OCI-LY1 (cell line): Measurements from ENCODE around the gene LRFN4.

Experiments
- H2AFZ ChIP-seq: fragments of 200-600 bp; sonication (generic), shearing (Covaris generic); 2 replicates; pipeline ENCODE4 v1.6.0; 2014; ENCODE audit warnings: antibody characterized with exemption, mild to moderate bottlenecking, low read length
- H3F3A ChIP-seq: fragments of 200-600 bp; sonication (generic), shearing (Covaris generic); 2 replicates; pipeline ENCODE4 v1.6.0; 2014; ENCODE audit warnings: mild to moderate bottlenecking, antibody characterized with exemption, low read length, moderate library complexity; ENCODE audit not compliant: insufficient read depth
- H3K27ac ChIP-seq: fragments of 200-600 bp; sonication (generic); 2 replicates; pipeline ENCODE4 v1.5.1; 2014; ENCODE audit warnings: low read length, mixed run types, mild to moderate bottlenecking, low read depth; ENCODE audit not compliant: poor library complexity, severe bottlenecking
- H3K27me3 ChIP-seq: fragments of 200-600 bp; sonication (generic); 2 replicates; pipeline ENCODE4 v1.6.0; 2014; ENCODE audit warnings: antibody characterized with exemption, mild to moderate bottlenecking, low read length, moderate library complexity; ENCODE audit not compliant: insufficient read depth
- H3K36me3 ChIP-seq: fragments of 200-600 bp; sonication (generic); 2 replicates; pipeline ENCODE4 v1.6.1; 2014; ENCODE audit warnings: mild to moderate bottlenecking, antibody characterized with exemption, low read length, moderate library complexity, mixed read lengths; ENCODE audit not compliant: insufficient read depth
- H3K4me1 ChIP-seq: fragments of 200-600 bp; sonication (generic); 2 replicates; pipeline ENCODE4 v1.5.1; 2014; ENCODE audit warnings: mild to moderate bottlenecking, low read length, moderate library complexity; ENCODE audit not compliant: insufficient read depth, severe bottlenecking
- H3K4me2 ChIP-seq: fragments of 200-600 bp; sonication (generic), shearing (Covaris generic); 2 replicates; pipeline ENCODE4 v1.6.1; 2014; ENCODE audit warnings: low read length
- H3K4me3 ChIP-seq: fragments of 200-600 bp; sonication (generic); 2 replicates; pipeline ENCODE4 v1.5.1; 2014; ENCODE audit warnings: low read length, low read depth, mild to moderate bottlenecking, mixed read lengths; ENCODE audit not compliant: poor library complexity, severe bottlenecking
- H3K79me2 ChIP-seq: fragments of 200-600 bp; shearing (Covaris generic); 2 replicates; pipeline ENCODE4 v1.6.1; 2016; ENCODE audit warnings: mixed run types, low read length, mixed read lengths; ENCODE audit not compliant: insufficient read depth
- H3K9ac ChIP-seq: fragments of 200-600 bp; sonication (generic), shearing (Covaris generic); 2 replicates; pipeline ENCODE4 v1.6.1; 2014; ENCODE audit warnings: mild to moderate bottlenecking, low read length, mixed read lengths
- H3K9me2 ChIP-seq: fragments of 200-600 bp; sonication (generic), shearing (Covaris generic); 2 replicates; pipeline ENCODE4 v1.6.1; 2014; ENCODE audit warnings: low read depth, mild to moderate bottlenecking, low read length, mixed read lengths
- H3K9me3 ChIP-seq: fragments of 200-600 bp; shearing (Covaris generic); 2 replicates; pipeline ENCODE4 v1.6.1; 2014; ENCODE audit warnings: low read length, mixed read lengths
- H4K20me1 ChIP-seq: fragments of 200-600 bp; sonication (generic), shearing (Covaris generic); 2 replicates; pipeline ENCODE4 v1.6.0; 2016; ENCODE audit warnings: mild to moderate bottlenecking, low read length; ENCODE audit not compliant: insufficient read depth
- CTCF ChIP-seq: fragments of 200-600 bp; sonication (generic), shearing (Covaris generic); IDR thresholded peaks from 2 replicates; pipeline ENCODE4 v1.5.1; 2017; ENCODE audit warnings: mild to moderate bottlenecking, antibody characterized with exemption, low read length, moderate library complexity, mixed read lengths
- EZH2 ChIP-seq: fragments of 200-600 bp; sonication (generic), shearing (Covaris generic); IDR thresholded peaks from 2 replicates; pipeline ENCODE4 v1.8.0; 2017; ENCODE audit warnings: borderline replicate concordance, mixed run types, mild to moderate bottlenecking, antibody characterized with exemption, low read length, moderate library complexity, mixed read lengths

Gene LRFN4

GRCh38 chr11:66834539-66834845 is 22.4 kb upstream of the LRFN4 start:
- no peak for TF ChIP-seq EZH2
- TF ChIP-seq CTCF, result no peak
- Histone ChIP-seq H3K9me3 (no peaks in the 10 kb centered on the region), H3K27ac (no peak overlapping the region), H2AFZ (no peak overlapping the region), H3K4me3 (no peak overlapping the region), H3K4me1 (peaks cover 19% of the 10 kb centered on the region), H3F3A (no peaks in the 10 kb centered on the region), H4K20me1 (no peaks in the 10 kb centered on the region), H3K27me3 (no peaks in the 10 kb centered on the region), H3K36me3 (peaks cover 28% of the 10 kb centered on the region; the same call in 1 of the 2 replicates), H3K4me2 (no peak overlapping the region), H3K9me2 (no peaks in the 10 kb centered on the region), H3K79me2 (no peaks in the 10 kb centered on the region), H3K9ac (no peak overlapping the region)

GRCh38 chr11:66834943-66835342 is 21.9 kb upstream of the LRFN4 start:
- Histone ChIP-seq H3K9ac (no peak overlapping the region), H3K9me2 (no peaks in the 10 kb centered on the region), H2AFZ (no peak overlapping the region), H3K27ac (peak overlapping the region; percentile 46), H3K9me3 (no peaks in the 10 kb centered on the region), H3K4me2 (no peak overlapping the region), H3K27me3 (no peaks in the 10 kb centered on the region), H3F3A (no peaks in the 10 kb centered on the region), H3K4me1 (peaks cover 23% of the 10 kb centered on the region), H4K20me1 (no peaks in the 10 kb centered on the region), H3K36me3 (peaks cover 32% of the 10 kb centered on the region; the same call in 1 of the 2 replicates), H3K4me3 (no peak overlapping the region), H3K79me2 (no peaks in the 10 kb centered on the region)
- TF ChIP-seq CTCF, result no peak
- TF ChIP-seq EZH2, result no peak

- H4K20me1 ChIP-seq, result no peaks in the 10 kb centered on the region
- TF ChIP-seq EZH2 (no peak), CTCF (no peak)
- no peak overlapping the region for H3K9ac ChIP-seq
- H3K79me2 ChIP-seq, result no peaks in the 10 kb centered on the region
- H3K4me2 ChIP-seq, result no peak overlapping the region
- no peaks in the 10 kb centered on the region for H3K9me3 ChIP-seq
- peaks cover 32% of the 10 kb centered on the region for H3K4me1 ChIP-seq
- H3K36me3 ChIP-seq, result peaks cover 38% of the 10 kb centered on the region; the same call in 1 of the 2 replicates
- H3K27ac ChIP-seq, result peak overlapping the region; percentile 46
- no peaks in the 10 kb centered on the region for H3K27me3 ChIP-seq
- no peaks in the 10 kb centered on the region for H3F3A ChIP-seq
- no peak overlapping the region for H3K4me3 ChIP-seq
- no peak overlapping the region for H2AFZ ChIP-seq
- H3K9me2 ChIP-seq, result no peaks in the 10 kb centered on the region
Observed at GRCh38 chr11:66835768-66836405, 21.0 kb upstream of the LRFN4 start.
